ENCODE results near the gene CUL4A.

DNA sequence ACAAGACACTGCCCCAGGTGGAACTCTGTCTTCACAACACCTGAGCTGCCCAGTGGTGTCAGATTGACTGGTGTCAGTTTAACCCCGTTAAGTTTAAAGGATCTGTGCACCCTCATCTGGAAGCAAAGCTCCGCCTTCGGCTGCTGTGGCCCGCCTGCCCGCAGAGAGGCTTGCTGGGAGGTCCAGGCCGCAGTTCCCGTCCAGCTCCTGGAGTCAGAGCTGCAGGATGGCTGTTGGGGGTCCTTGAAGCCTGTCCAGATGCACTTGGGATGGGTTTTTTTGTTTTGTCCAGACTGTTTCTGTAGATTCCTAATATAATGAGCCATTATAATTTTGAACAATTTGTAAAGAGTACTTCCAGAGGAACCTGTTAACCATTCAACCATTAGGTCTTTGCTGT lies 16.1 kb downstream of the CUL4A start:
- TF ChIP-seq, protein P1, sequence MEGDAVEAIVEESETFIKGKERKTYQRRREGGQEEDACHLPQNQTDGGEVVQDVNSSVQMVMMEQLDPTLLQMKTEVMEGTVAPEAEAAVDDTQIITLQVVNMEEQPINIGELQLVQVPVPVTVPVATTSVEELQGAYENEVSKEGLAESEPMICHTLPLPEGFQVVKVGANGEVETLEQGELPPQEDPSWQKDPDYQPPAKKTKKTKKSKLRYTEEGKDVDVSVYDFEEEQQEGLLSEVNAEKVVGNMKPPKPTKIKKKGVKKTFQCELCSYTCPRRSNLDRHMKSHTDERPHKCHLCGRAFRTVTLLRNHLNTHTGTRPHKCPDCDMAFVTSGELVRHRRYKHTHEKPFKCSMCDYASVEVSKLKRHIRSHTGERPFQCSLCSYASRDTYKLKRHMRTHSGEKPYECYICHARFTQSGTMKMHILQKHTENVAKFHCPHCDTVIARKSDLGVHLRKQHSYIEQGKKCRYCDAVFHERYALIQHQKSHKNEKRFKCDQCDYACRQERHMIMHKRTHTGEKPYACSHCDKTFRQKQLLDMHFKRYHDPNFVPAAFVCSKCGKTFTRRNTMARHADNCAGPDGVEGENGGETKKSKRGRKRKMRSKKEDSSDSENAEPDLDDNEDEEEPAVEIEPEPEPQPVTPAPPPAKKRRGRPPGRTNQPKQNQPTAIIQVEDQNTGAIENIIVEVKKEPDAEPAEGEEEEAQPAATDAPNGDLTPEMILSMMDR (IDR thresholded peaks at IDR 0.05), result no peak
- no peak for TF ChIP-seq EZH2 (IDR thresholded peaks at IDR 0.05; ENCODE audit: borderline replicate concordance, insufficient read depth, low read depth, low read length, poor library complexity, severe bottlenecking)
